ENCODE measurements around the gene SCN3B. TPM values are rescaled to one million over a fixed set of nuclear protein-coding genes. Genes with fewer than 3 reads are reported as not detected.
A peak's percentile ranks its signal among the peaks of the same experiment; 100 is the strongest.

The SCN3B gene
- total RNA-seq, 2 donors from 2014 or later, result not detected

DNA sequence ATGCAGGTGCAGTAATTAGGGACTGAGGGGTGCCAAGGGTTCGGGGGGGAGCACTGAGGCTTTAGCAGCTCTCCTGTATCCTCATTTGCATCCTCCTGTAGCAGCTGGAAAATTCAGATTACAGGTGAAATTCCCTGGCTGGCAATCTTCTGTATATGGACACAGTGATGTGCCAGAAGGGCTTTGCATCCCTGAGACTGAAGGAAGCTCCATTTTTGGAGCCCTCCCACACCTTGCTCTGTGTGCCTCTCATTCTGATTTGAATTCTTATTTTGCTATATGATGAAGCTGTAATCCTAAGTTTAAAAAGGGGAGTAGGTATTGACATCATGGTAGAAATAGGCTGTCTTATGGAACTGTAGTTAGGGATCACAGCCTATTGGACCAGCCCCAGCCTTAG, 46.6 kb downstream of the SCN3B start:
- H3K4me1 Mint-ChIP-seq (ENCODE audit: low read depth in 2 of 2), result no peaks in the 10 kb centered on the region
- H3K27me3 Mint-ChIP-seq, result no peaks in the 10 kb centered on the region
- DNase-seq (ENCODE audit: low spot score) (no peak), ATAC-seq (peak in 1 of 2 donors; percentile 2)
- H3K36me3 Mint-ChIP-seq, result peaks cover 7% of the 10 kb centered on the region
- no peak overlapping the region for H3K27ac Mint-ChIP-seq
- no peaks in the 10 kb centered on the region for H3K9me3 Mint-ChIP-seq
- no peak overlapping the region for H3K4me3 Mint-ChIP-seq

DNA sequence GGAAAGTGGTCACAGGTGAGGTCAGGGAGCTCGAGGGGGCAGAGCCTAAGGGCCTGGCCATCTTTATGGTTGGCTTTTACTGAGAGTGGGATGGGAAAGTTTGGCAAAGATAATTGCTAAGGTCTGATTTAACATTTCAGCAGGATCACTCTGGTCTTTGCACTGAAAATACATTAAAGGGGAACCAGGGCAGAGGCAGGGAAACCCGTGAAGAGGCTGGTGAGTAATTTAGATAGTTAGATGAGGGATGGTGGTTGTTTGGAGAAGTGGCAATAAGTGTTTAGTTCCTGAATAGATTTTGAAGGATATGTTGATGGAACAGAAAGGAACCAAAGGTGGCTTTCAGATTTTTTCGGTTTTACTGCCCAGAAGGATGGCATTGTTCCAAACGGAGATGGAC, 50.8 kb downstream of the SCN3B start:
- no peak for DNase-seq (ENCODE audit: low spot score)
- Mint-ChIP-seq H3K4me1 (ENCODE audit: low read depth in 2 of 2) (no peaks in the 10 kb centered on the region), H3K4me3 (no peak overlapping the region), H3K9me3 (no peaks in the 10 kb centered on the region), H3K27me3 (no peaks in the 10 kb centered on the region), H3K27ac (no peak overlapping the region), H3K36me3 (peaks cover 17% of the 10 kb centered on the region)
- ATAC-seq, result no peak

DNA sequence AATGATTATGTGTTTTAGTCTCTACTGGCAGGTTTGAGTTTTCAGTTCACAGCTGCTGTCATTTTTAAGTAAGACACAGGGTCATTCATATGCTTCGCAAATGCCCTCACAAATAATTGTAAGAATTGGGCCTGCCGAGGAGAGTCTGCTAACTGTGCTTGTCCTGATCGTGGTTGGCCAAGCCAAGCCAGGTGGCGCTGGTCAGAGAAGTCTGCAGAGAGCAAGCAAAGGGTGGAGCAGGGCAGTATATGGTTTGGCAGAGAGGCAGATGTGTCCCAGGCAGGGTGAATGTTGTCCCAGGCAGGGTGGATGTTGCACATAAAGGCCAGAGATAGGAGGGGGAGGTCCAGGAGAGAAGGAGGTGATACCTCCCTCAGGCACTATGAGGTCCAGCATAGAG, 52.7 kb downstream of the SCN3B start:
- peaks cover 23% of the 10 kb centered on the region for H3K36me3 Mint-ChIP-seq
- no peaks in the 10 kb centered on the region for H3K9me3 Mint-ChIP-seq
- DNase-seq (ENCODE audit: low spot score) (no peak), ATAC-seq (no peak)
- no peak overlapping the region for H3K4me3 Mint-ChIP-seq
- no peaks in the 10 kb centered on the region for H3K4me1 Mint-ChIP-seq (ENCODE audit: low read depth in 2 of 2)
- H3K27me3 Mint-ChIP-seq, result no peaks in the 10 kb centered on the region
- no peak overlapping the region for H3K27ac Mint-ChIP-seq

DNA sequence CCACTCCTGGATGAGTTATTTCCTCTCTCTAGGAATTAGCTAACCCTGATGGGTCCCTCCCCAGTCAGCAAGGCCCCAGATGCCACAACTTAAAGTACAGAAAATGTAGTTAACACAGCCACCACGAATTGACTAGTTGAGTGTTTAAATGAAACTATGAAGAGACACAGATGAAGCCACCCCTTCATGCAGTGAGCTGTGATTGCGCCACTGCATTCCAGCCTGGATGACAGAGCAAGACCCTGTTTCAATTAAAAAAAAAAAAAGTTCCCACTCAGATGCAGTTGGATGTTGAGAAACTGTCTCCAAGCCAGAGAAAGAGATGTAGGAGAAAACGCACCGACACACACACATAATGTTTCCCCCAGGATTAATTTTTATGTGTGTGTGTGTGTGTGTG, 53.3 kb downstream of the SCN3B start:
- H3K27ac Mint-ChIP-seq, result no peak overlapping the region

DNA sequence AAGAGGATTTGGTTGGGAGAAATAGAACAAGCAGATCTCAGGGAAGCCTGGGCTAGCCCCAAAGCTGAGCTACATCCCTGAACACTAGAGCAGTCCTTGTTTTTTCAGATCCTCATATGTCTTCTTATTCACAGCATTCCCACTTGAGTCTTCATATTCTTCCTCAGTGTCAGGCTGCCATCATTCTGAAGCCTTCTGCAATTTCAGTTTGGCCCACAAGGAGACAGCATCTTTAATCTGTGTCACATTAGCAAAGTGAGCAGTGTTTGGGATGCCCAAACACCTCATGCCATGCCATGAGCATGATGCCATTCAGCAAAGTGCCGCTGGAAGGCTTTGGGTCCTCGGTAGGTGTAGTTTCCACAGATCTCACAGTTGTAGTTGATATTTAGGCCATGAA, 56.6 kb downstream of the SCN3B start:
- DNase-seq (ENCODE audit: low spot score) (no peak), ATAC-seq (no peak)
- Mint-ChIP-seq H3K9me3 (no peaks in the 10 kb centered on the region), H3K27ac (no peak overlapping the region), H3K36me3 (peaks cover 19% of the 10 kb centered on the region), H3K4me1 (ENCODE audit: low read depth in 2 of 2) (no peaks in the 10 kb centered on the region), H3K4me3 (no peak overlapping the region), H3K27me3 (no peaks in the 10 kb centered on the region)

More for the DNA sequence above, 53.3 kb downstream of the SCN3B start:
- Mint-ChIP-seq H3K9me3 (no peaks in the 10 kb centered on the region), H3K36me3 (peaks cover 23% of the 10 kb centered on the region), H3K4me1 (ENCODE audit: low read depth in 2 of 2) (no peaks in the 10 kb centered on the region), H3K4me3 (no peak overlapping the region), H3K27me3 (no peaks in the 10 kb centered on the region)
- ATAC-seq, result no peak
- DNase-seq (ENCODE audit: low spot score), result no peak

DNA sequence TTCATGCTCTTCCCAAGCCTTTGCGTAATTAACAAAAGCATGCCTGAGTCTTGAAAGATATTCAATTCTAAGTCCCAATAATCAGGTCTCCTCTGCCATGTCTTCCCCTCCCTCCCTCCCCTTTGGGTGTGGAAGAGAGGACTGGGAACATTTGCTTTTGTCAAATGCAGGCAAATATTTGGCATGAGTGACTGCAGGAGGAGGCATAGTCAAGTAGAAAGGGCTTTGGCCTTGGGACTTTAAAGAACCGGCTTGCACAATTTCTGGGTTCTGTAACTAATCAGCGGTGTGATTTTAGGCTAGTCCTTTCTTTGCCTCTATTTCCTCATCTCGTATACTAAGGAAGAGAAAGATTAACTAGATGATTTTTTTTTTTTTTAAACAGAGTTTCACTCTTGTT, 59.5 kb downstream of the SCN3B start:
- no peak for DNase-seq (ENCODE audit: low spot score)
- Mint-ChIP-seq H3K27me3 (no peaks in the 10 kb centered on the region), H3K27ac (no peak overlapping the region), H3K4me1 (ENCODE audit: low read depth in 2 of 2) (no peaks in the 10 kb centered on the region), H3K36me3 (peaks cover 14% of the 10 kb centered on the region), H3K9me3 (no peaks in the 10 kb centered on the region), H3K4me3 (no peak overlapping the region)
- no peak for ATAC-seq

DNA sequence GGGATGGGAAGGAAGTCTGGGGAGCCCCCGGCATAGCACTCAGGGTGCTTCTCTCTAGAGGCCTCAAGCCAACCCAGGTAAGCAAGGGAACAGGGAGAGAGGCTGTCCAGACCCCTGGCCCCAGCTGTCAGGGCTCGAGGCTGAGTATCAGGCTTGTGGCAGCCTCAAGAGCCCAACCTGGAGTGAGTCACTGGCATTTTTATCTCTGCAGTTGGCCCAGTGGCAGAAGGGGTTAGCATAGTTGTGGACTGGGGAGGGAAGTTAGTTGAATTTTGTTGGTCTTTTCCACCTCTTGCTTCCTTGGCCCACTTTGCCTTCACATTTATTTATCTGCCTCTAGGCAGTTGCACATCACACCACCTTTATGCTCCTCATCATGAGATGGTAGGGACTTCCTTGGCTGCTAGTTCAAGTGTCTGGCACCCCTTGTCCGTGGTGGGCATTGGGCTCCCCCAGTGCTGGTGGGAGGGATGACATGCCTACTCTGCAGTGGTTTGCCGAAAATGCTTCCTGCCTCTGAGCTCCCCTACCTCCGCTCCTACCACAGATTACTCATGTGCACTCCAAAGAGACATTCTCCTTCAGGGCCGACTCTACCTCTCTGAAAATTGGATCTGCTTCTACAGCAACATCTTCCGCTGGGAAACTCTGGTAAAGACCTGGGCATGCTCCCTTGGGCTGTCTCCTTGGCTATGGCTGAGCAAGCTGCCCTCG, 60.1 kb downstream of the SCN3B start:
- Mint-ChIP-seq H3K36me3 (peaks cover 14% of the 10 kb centered on the region), H3K4me3 (no peak overlapping the region), H3K4me1 (ENCODE audit: low read depth in 2 of 2) (no peaks in the 10 kb centered on the region), H3K9me3 (no peaks in the 10 kb centered on the region), H3K27me3 (no peaks in the 10 kb centered on the region), H3K27ac (no peak overlapping the region)
- DNase-seq (ENCODE audit: low spot score) (no peak), ATAC-seq (no peak)

DNA sequence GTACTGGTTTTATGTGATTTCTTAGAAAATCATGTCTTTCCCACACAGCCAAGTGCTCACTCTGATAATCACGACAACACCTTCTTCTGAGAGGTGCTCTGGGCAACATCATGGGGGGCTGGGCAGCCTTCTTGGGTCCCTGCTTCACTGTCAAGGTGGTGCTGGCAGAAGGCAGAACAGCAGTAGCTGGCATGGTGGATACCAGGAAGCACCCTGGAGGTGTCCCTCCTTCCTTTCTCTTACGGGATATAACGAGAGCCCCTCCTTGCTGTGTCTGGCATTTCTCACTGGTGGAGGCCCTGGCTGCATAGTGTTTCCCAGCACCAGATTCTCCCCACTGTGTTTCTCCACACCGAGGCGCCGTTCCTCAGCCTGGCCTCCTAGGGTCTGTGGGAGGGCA, 60.9 kb downstream of the SCN3B start:
- H3K36me3 Mint-ChIP-seq, result peaks cover 8% of the 10 kb centered on the region
- no peak for ATAC-seq
- H3K27ac Mint-ChIP-seq, result no peak overlapping the region
- no peak overlapping the region for H3K4me3 Mint-ChIP-seq
- no peak for DNase-seq (ENCODE audit: low spot score)
- no peaks in the 10 kb centered on the region for H3K4me1 Mint-ChIP-seq (ENCODE audit: low read depth in 2 of 2)
- H3K9me3 Mint-ChIP-seq, result no peaks in the 10 kb centered on the region
- no peaks in the 10 kb centered on the region for H3K27me3 Mint-ChIP-seq

DNA sequence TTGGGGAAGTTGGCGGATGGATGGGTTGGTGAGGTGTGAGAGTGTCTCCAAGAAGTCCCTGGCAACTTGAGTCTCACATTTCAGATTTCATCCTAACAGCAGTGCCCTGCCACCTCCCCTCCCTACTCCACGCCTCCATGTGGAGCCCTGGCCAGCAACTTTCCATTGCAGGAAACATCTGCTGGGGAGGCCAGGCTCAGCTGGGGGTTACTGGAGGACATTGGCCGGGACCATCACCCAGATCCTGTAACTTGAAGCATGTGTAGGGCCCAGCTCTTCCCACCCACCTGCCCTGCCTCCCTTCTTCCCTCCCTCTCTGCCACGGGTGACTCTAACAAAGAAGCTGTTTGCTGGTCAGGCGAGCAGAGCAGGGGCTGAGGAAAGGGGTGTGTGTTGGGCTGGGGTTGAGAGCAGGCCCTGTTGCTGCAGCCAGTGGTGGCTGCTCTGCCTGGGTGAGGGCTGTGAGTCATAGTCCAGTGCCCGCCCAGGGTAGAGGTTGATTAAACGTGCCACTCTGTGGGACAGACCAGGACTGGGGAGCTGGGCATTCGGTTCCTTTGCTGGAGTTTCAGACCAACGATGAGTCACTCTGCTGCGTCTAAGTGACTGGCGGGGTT, 64.0 kb downstream of the SCN3B start:
- Mint-ChIP-seq H3K27ac (no peak overlapping the region), H3K4me3 (no peak overlapping the region)
- no peak for ATAC-seq

DNA sequence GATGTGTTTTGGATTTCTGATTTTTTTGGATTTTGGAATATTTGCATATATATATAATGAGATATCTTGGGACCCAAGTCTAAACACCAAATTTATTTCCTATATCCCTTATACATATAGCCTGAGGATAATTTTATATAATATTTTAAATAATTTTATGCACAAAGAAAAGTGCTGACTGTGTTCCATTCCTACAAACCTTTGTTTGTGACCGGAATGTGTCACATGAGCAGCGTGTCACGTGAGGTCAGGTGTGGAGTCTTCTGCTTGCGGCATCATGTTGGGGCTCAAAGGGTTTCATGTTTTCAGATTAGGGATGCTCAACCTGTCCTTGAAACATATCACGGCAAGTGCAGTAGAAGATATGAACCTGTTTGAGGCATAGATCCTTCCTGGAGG, 65.6 kb downstream of the SCN3B start:
- no peaks in the 10 kb centered on the region for H3K9me3 Mint-ChIP-seq
- ATAC-seq (no peak), DNase-seq (ENCODE audit: low spot score) (no peak)
- H3K27me3 Mint-ChIP-seq, result no peaks in the 10 kb centered on the region
- no peak overlapping the region for H3K4me3 Mint-ChIP-seq
- H3K4me1 Mint-ChIP-seq (ENCODE audit: low read depth in 2 of 2), result no peaks in the 10 kb centered on the region
- no peak overlapping the region for H3K27ac Mint-ChIP-seq
- no peaks in the 10 kb centered on the region for H3K36me3 Mint-ChIP-seq

More for the DNA sequence above, 64.0 kb downstream of the SCN3B start:
- no peaks in the 10 kb centered on the region for H3K27me3 Mint-ChIP-seq
- H3K36me3 Mint-ChIP-seq, result no peaks in the 10 kb centered on the region
- no peak for DNase-seq (ENCODE audit: low spot score)
- no peaks in the 10 kb centered on the region for H3K4me1 Mint-ChIP-seq (ENCODE audit: low read depth in 2 of 2)
- H3K9me3 Mint-ChIP-seq, result no peaks in the 10 kb centered on the region

DNA sequence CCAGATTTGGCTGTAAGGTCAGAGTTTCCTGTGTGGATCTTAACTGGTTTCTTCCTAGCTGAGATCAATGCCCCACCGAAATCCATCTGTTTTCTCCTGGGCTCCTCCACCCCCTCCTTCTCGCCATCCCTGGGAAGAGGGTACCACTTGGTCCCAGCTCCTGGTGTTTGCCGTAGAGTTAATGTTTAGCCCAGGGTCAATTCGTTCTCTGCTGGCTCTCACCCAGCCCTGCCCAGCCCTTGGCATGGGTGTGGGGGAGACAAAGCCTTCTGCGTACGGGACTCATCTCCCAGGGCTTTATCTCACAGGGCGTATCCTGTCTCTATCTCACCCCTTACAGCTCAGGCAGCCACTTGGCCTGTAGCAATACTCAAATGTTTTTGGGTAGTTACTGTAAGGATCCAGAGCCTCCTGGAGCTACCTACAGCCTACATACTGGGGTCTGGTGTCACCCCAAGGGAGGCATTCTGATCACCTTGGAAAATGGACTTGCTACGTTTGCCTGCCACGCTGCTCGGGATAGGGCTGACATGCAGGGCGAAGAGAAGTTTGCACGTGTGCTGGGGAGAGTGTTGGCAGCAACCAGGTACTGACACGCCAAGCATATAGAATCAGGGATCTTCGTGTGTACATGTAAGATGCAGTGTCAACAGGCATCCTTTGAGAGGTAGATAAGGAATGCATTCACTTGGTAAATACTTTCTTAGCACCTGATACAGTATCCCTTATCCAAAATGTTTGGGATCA, 66.1 kb downstream of the SCN3B start:
- ATAC-seq (no peak), DNase-seq (ENCODE audit: low spot score) (peak; percentile 23)
- Mint-ChIP-seq H3K36me3 (no peaks in the 10 kb centered on the region), H3K27me3 (no peaks in the 10 kb centered on the region), H3K4me3 (no peak overlapping the region), H3K27ac (no peak overlapping the region), H3K9me3 (no peaks in the 10 kb centered on the region), H3K4me1 (ENCODE audit: low read depth in 2 of 2) (no peaks in the 10 kb centered on the region)

DNA sequence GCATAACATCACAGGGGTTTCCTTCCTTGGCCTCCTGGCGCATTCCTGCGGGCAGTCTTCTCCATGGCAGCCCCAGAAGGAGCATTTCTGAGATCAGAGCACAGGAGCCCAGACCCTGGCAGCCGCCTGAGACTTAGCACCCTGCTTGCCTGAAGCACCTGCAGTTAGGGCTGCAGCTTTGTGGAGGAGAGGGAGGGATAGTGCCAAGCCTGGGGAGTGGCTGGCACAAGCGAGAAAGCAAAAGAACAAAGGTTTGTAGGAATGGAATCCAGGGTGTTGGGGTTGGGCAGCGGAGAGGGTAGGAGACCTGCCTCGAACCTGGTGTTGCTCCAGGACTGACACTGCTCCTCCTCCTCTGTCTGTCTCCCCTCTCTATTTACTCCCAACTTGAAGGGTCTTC, 66.9 kb downstream of the SCN3B start:
- DNase-seq (ENCODE audit: low spot score) (no peak), ATAC-seq (no peak)
- H3K4me3 Mint-ChIP-seq, result no peak overlapping the region
- H3K36me3 Mint-ChIP-seq, result no peaks in the 10 kb centered on the region
- H3K27me3 Mint-ChIP-seq, result no peaks in the 10 kb centered on the region
- peaks cover 3 to 5% of the 10 kb centered on the region in 2 donors for H3K4me1 Mint-ChIP-seq (ENCODE audit: low read depth in 2 of 2)
- H3K9me3 Mint-ChIP-seq, result no peaks in the 10 kb centered on the region
- no peak overlapping the region for H3K27ac Mint-ChIP-seq

DNA sequence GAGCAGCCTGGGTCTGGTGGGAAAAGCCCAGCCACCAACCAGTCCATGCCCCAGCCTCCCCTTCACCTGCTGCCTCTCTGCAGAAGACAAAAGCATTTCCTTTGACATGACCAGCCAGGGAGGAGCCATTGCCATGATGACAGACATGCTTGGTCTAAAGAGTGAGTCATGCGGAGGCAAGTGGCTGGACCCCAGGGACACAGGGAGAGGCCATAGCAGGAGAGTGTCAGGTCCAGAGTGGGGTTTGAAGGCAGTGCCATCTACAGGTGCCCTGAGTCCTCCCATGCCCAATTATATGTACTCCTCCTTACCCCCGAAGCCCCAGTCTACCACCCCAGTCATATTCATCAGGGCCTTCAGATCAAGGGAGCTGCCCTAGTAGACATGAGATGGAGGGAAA, 67.4 kb downstream of the SCN3B start:
- Mint-ChIP-seq H3K9me3 (no peaks in the 10 kb centered on the region), H3K36me3 (no peaks in the 10 kb centered on the region), H3K4me1 (ENCODE audit: low read depth in 2 of 2) (peaks cover 3 to 5% of the 10 kb centered on the region in 2 donors), H3K27ac (no peak overlapping the region), H3K4me3 (no peak overlapping the region), H3K27me3 (no peaks in the 10 kb centered on the region)
- ATAC-seq (no peak), DNase-seq (ENCODE audit: low spot score) (no peak)

DNA sequence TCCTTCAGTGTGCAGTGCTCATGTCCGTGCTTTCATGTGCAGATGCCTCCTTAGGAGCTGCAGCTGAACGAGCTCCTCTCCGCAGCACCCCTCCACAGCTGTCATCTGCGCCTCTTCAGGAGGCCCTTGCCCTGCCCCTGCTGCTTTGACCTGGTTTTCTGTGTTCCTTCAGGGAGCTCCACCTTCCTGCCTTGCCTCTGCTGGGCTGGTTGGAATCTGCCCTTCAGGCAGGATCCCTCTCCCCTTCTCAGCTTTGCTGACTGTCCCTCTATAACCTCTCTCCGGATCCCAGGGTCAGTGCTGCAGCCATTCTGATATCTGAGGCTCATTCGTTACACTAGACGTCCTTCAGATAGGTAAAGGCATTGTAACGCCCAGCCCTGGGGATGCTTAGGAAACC, 67.9 kb downstream of the SCN3B start:
- no peaks in the 10 kb centered on the region for H3K9me3 Mint-ChIP-seq
- no peak overlapping the region for H3K4me3 Mint-ChIP-seq
- peaks cover 3 to 5% of the 10 kb centered on the region in 2 donors for H3K4me1 Mint-ChIP-seq (ENCODE audit: low read depth in 2 of 2)
- H3K27ac Mint-ChIP-seq, result no peak overlapping the region
- no peak for DNase-seq (ENCODE audit: low spot score)
- no peaks in the 10 kb centered on the region for H3K27me3 Mint-ChIP-seq
- H3K36me3 Mint-ChIP-seq, result no peaks in the 10 kb centered on the region
- ATAC-seq, result no peak
